Liver (tissue), 9 donors: Measurements from ENCODE around the gene AUNIP. TPM values are rescaled to one million over a fixed set of nuclear protein-coding genes. Genes with fewer than 3 reads are reported as not detected.

Experiments used
- DNase-seq: peaks from one replicate; pipeline ENCODE4 v3.0.0-alpha.2; 2017; ENCODE audit warnings: low spot score
- H3K27ac ChIP-seq, 2 donors: one replicate each; pipeline ENCODE4 v1.7.0; 2013; ENCODE audit warnings: inconsistent platforms in 2 of 2, low read length in 2 of 2, control low read depth in 1 of 2, low read depth in 1 of 2, mild to moderate bottlenecking in 1 of 2
- H3K27me3 ChIP-seq, 4 donors: one replicate each; pipeline versions ENCODE4 v1.6.1 to v1.7.0; 2013; ENCODE audit warnings: low read length in 3 of 4, inconsistent platforms in 1 of 4, mild to moderate bottlenecking in 1 of 4, moderate library complexity in 1 of 4; ENCODE audit not compliant: control insufficient read depth in 4 of 4, insufficient read depth in 4 of 4
- H3K36me3 ChIP-seq, 4 donors: one replicate each; pipeline versions ENCODE4 v1.6.1 to v1.7.0; 2013; ENCODE audit warnings: low read length in 3 of 4, mild to moderate bottlenecking in 3 of 4, low read depth in 1 of 4, moderate library complexity in 1 of 4; ENCODE audit not compliant: control insufficient read depth in 4 of 4, insufficient read depth in 3 of 4
- H3K4me1 ChIP-seq, 4 donors: one replicate each; pipeline versions ENCODE4 v1.6.1 to v1.7.0; 2013; ENCODE audit warnings: low read length in 3 of 4, mild to moderate bottlenecking in 3 of 4, moderate library complexity in 1 of 4; ENCODE audit not compliant: control insufficient read depth in 4 of 4, insufficient read depth in 4 of 4
- H3K4me3 ChIP-seq, 3 donors: one replicate each; pipeline versions ENCODE4 v1.6.1 to v1.7.0; 2013; ENCODE audit warnings: low read length in 3 of 3, control low read depth in 1 of 3, low read depth in 1 of 3, mild to moderate bottlenecking in 1 of 3
- H3K9ac ChIP-seq, 2 donors: one replicate each; pipeline ENCODE4 v1.7.0; 2013; ENCODE audit warnings: low read length in 2 of 2, mild to moderate bottlenecking in 2 of 2, moderate library complexity in 2 of 2, control low read depth in 1 of 2, low read depth in 1 of 2
- H3K9me3 ChIP-seq, 4 donors: one replicate each; pipeline versions ENCODE4 v1.6.1 to v1.7.0; 2013; ENCODE audit warnings: low read length in 3 of 4; ENCODE audit not compliant: control insufficient read depth in 4 of 4
- CTCF ChIP-seq: fragments of 150-350 bp; IDR thresholded peaks from 2 replicates; pipeline ENCODE4 v1.5.1; 2017; ENCODE audit warnings: improper control_type of control experiment, low read depth, low read length; ENCODE audit not compliant: missing input control
- EGR1 ChIP-seq, 2 donors: IDR thresholded peaks; 2 replicates each; pipeline ENCODE4 v1.6.1; 2016 to 2018; ENCODE audit warnings: antibody characterized with exemption in 2 of 2, low read depth in 2 of 2
- FOXA1 ChIP-seq: IDR thresholded peaks from 2 replicates; pipeline ENCODE4 v1.6.1; 2016; ENCODE audit warnings: antibody characterized with exemption
- FOXA2 ChIP-seq: IDR thresholded peaks from 2 replicates; pipeline ENCODE4 v1.6.1; 2016; ENCODE audit warnings: antibody characterized with exemption
- GABPA ChIP-seq, 2 donors: IDR thresholded peaks in 1 of 2; conservative IDR thresholded peaks in 1 of 2; 2 replicates each; pipeline ENCODE4 v1.6.1; 2016; ENCODE audit warnings: antibody characterized with exemption in 2 of 2, mild to moderate bottlenecking in 1 of 2, moderate library complexity in 1 of 2
- HNF4A ChIP-seq, 2 donors: conservative IDR thresholded peaks; 2 replicates each; pipeline ENCODE4 v1.6.1; 2016; ENCODE audit warnings: antibody characterized with exemption in 2 of 2, mild to moderate bottlenecking in 2 of 2
- HNF4G ChIP-seq: IDR thresholded peaks from 2 replicates; pipeline ENCODE4 v1.6.1; 2016; ENCODE audit warnings: antibody characterized with exemption
- JUND ChIP-seq, 2 donors: IDR thresholded peaks; 2 replicates each; pipeline ENCODE4 v1.6.1; 2016; ENCODE audit warnings: antibody characterized with exemption in 2 of 2
- MAX ChIP-seq: IDR thresholded peaks from 2 replicates; pipeline ENCODE4 v1.6.1; 2016; ENCODE audit warnings: antibody characterized with exemption
- RAD21 ChIP-seq, 2 donors: IDR thresholded peaks; 2 replicates each; pipeline ENCODE4 v1.6.1; 2016; ENCODE audit warnings: antibody characterized with exemption in 2 of 2, mild to moderate bottlenecking in 2 of 2
- REST ChIP-seq: IDR thresholded peaks from 2 replicates; pipeline ENCODE4 v1.6.1; 2016; ENCODE audit warnings: antibody characterized with exemption, mild to moderate bottlenecking
- RXRA ChIP-seq, 2 donors: IDR thresholded peaks; 2 replicates each; pipeline ENCODE4 v1.6.1; 2017 to 2018; ENCODE audit warnings: antibody characterized with exemption in 2 of 2, mild to moderate bottlenecking in 1 of 2
- SP1 ChIP-seq: IDR thresholded peaks from 2 replicates; pipeline ENCODE4 v1.6.1; 2018; ENCODE audit warnings: antibody characterized with exemption, mild to moderate bottlenecking
- YY1 ChIP-seq: IDR thresholded peaks from 2 replicates; pipeline ENCODE4 v1.6.1; 2016; ENCODE audit warnings: antibody characterized with exemption, mild to moderate bottlenecking
- ZBTB33 ChIP-seq: IDR thresholded peaks from 2 replicates; pipeline ENCODE4 v1.6.1; 2016; ENCODE audit warnings: antibody characterized with exemption
- WGBS: extraction: QIAGEN DNeasy Blood & Tissue Kit; methylation state at CpG from one replicate; pipeline ENCODE4 v1.1.7; 2013; 5-methylcytosine and 5-hydroxymethylcytosine counted together
- polyA plus RNA-seq, 2 donors: library from polyadenylated mRNA; stranded (reverse) in 1 of 2; unstranded in 1 of 2; fragments of 200-250 nt in 1 of 2; fragments of >200 nt in 1 of 2; fragmentation: Nextera tagmentation in 1 of 2; extraction: Ambion mirVana in 1 of 2; gene quantifications; one replicate each; pipeline versions ENCODE4 v1.2.1 to v1.2.3, GENCODE V29; 2013 to 2015
- total RNA-seq, 2 donors: library from RNA; depleted of rRNA; stranded (reverse); fragments of >200 nt; gene quantifications; one replicate each; pipeline ENCODE4 v1.2.3, GENCODE V29; 2014
- donor health status: healthy.
- donor health status: healthy.
- donor health status: healthy.
- donor health status: healthy.
- donor health status: healthy.

AUNIP gene
- total and polyA plus RNA-seq, 4 donors: 0.18 to 9.0 (median 0.56) TPM; not detected in 1

DNA sequence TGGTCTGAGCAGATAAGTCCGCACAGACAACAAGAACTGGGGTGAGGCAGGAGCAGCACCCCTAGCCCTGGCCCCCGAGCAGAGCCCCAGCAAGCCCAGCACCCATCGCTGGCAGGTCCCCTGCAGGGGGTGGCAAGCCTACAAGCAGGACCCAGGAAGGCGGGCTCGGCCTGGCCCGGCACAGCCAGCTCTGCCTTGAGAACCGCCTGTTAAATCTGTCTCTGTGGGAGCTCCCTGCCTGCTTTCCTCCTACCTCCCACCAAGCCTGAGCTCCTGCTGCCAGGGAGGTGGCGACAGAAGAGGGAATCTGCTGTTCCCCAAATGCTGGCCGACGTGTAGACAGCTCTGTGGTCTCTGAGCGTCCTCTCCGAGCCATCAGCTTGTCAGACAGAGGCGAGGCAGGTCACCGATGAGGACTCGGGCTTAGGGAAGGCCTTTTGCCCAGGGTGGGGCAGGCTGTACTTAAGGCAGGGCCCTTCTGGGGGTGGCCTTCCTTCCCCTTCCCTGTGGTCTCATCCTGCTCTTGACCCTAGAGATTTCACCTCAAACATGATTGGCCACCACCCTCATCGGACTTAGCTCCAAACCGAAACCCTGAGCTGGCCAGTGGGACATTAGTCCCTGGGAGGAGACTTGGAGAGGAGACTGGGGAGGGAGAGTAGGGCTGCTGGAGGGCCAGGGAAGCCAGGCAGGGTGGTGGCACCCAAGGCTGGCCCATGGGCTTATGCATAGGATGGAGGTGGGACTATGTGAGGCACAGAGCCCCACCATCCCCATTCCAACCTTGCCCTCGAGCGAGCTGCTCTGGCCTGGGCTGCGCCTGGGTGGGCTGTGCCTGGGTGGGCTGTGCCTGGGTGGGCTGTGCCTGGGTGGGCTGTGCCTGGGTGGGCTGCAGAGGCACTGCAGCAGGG, 51.5 kb downstream of the AUNIP start:
- H3K27ac ChIP-seq: no peak overlapping the region
- WGBS: 90% methylated on average over 20 of the region's 20 CpGs
- no peaks in the 10 kb centered on the region for H3K9me3 ChIP-seq
- H3K4me1 ChIP-seq: peaks cover 0 to 4% (median 2%) of the 10 kb centered on the region in 4 donors
- no peak overlapping the region for H3K4me3 ChIP-seq
- no peak for DNase-seq
- no peaks in the 10 kb centered on the region for H3K27me3 ChIP-seq
- H3K36me3 ChIP-seq: peaks cover 0 to 16% (median 4%) of the 10 kb centered on the region in 4 donors
- TF ChIP-seq EGR1 (IDR thresholded peaks at IDR 0.05; ENCODE audit: low read depth in 2 of 2) (no peak), RAD21 (IDR thresholded peaks at IDR 0.05) (no peak), GABPA (IDR thresholded peaks at IDR 0.05 in 1 of 2, conservative IDR thresholded peaks at IDR 0.05 in 1 of 2) (no peak), YY1 (no peak), FOXA2 (no peak), REST (no peak), HNF4G (no peak), MAX (no peak), ZBTB33 (no peak), FOXA1 (no peak), RXRA (IDR thresholded peaks at IDR 0.05) (no peak), SP1 (no peak), JUND (IDR thresholded peaks at IDR 0.05) (no peak), HNF4A (conservative IDR thresholded peaks at IDR 0.05) (no peak), CTCF (no peak)
- H3K9ac ChIP-seq: no peak overlapping the region
